NCI-H460 (cell line): ENCODE measurements around the gene BNIPL. TPM values are rescaled to one million over a fixed set of nuclear protein-coding genes. Genes with fewer than 3 reads are reported as not detected.

Experiments
- DNase-seq: peaks from one replicate; pipeline ENCODE4 v3.0.0-alpha.2; 2016; ENCODE audit warnings: low read depth; ENCODE audit errors: extremely low read depth
- polyA plus RNA-seq: library from polyadenylated mRNA; depleted of rRNA; stranded (reverse); fragments of >200 nt; gene quantifications from 2 replicates; pipeline ENCODE4 v1.2.3, GENCODE V29; 2014; cell fraction: nucleus; rRNA removed
- total RNA-seq: library from RNA; depleted of rRNA; stranded (reverse); fragments of >200 nt; shearing (Covaris generic); gene quantifications from 2 replicates; pipeline ENCODE4 v1.2.3, GENCODE V29; 2014; rRNA removed

Gene BNIPL, protein sequence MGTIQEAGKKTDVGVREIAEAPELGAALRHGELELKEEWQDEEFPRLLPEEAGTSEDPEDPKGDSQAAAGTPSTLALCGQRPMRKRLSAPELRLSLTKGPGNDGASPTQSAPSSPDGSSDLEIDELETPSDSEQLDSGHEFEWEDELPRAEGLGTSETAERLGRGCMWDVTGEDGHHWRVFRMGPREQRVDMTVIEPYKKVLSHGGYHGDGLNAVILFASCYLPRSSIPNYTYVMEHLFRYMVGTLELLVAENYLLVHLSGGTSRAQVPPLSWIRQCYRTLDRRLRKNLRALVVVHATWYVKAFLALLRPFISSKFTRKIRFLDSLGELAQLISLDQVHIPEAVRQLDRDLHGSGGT
- total RNA-seq = 0.43 and 1.3 TPM in 2 replicates
- polyA plus RNA-seq = 0.19 and 1.2 TPM in 2 replicates

DNA sequence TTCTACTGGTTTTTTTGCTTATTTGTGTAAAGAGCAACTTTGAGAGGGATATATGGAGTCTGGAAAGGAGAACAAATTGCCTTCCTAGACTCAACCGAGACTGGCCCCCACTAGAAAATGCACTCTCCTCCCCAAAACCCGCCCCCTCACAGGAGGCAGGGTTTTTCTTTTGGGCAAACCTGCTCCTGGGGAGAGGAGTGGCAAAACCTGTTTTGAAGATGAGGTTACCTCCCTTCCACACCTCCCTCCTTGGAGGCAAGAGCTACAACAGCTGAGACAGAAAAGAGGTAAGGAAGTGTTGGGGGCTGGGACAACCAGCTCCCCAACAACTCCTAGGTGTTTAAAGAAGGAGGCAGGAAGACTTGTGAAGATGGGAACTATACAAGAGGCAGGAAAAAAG is at the start of gene BNIPL:
BNIPL (plus strand) TSS at position 231 of the 400 bp plus-strand sequence; CDS start at position 371, 140 bp downstream.
- DNase-seq = no peak

GRCh38 chr1:150987924-150988323 is 48.5 kb upstream of the BNIPL start:
- no peak for DNase-seq

- no peak for DNase-seq
Observed at GRCh38 chr1:150992626-150993025, 43.8 kb upstream of the BNIPL start.

- no peak for DNase-seq
Observed at GRCh38 chr1:150994248-150994647, 42.1 kb upstream of the BNIPL start.

DNA sequence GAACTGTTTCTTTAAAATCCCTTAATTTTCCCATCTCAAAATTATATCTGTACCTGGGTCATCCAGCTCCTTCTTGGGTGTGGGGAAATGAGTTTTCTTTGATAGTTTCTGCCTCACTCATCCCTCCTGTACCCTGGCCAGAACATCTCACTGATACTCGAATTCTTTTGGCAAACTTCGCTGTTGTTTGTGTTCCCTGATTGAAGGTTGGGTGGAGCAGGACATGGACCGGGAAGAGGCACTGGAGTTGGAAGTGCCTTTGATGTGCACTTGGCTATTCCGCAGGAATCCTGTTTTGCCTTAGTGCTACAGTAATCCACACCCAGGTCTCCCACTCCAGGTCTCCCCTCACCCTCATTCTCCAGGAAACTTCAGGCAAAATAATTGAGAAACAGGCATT is 40.9 kb upstream of the BNIPL start:
- no peak for DNase-seq

DNA sequence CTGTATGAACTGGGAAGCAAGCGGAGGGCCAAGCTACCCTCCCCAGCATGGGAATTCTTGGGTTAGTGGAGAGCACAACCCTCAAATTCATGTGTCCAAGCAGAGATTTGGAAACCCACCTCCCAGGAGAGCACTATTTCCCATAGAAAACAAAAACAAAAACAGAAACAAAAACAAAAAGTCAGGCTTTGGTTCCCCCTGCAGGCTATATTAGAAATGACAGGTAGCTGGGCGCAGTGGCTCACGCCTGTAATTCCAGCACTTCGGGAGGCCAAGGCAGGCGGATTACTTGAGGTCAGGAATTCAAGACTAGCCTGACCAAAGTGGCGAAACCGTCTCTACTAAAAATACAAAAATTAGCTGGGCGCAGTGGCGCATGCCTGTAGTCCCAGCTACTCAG is 40.5 kb upstream of the BNIPL start:
- no peak for DNase-seq

DNA sequence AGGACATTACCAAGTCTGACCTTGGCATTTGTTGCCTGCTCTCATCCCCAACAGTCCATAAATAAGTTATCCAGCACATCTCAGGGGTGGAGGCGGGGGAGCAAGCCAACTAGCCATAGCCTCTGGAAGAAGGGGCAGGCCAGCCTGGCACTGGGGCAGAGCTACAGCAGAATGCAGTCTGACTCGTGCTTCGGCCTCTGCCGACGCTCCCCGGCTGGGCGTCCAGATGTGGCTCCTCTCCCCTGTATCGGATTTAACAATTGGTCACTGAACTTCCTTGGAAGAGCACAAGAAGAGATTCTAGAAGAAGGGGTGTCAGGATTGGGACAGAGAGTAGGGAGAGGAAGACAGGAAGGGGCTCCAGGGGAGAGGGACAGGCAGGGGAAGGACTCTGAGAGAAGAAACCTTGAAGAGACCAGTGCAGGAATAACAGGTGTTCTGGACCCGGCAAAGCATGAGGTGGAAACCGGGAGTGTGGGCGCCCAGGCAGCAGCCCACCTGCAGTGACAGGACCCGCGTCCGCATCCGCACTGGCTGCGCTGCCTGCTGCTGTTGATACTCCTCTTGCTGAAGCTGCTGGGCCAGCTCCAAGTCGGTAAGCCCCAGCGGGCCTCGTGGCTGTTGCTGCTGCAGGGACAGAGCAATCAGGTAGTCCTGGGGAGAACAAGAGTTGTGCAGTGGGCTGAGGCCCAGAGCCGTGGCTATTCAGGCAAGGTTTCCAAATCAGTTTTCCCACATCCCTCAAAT is 39.1 kb upstream of the BNIPL start:
- no peak for DNase-seq

DNA sequence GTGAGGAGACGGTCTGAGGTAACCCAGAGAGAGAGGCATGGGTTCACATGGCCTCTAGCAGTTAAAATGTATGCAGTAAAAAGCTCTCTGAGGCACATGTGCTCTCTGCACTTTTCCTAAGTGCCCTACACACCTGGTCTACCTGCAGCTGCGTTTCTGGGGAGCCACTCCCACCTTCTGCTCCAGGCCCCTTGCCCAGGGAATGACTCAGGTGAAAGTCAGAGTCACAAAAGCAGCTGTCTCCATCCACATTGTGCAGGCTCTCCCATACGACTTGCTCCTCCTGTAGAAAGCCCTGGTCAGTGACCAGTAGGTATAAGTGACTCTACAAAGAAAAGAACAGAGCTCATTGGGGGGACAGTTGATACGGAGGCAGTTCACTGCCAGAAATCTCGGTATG is 38.4 kb upstream of the BNIPL start:
- DNase-seq = no peak

- DNase-seq = no peak
Observed at GRCh38 chr1:150999051-150999674, 37.2 kb upstream of the BNIPL start.

DNA sequence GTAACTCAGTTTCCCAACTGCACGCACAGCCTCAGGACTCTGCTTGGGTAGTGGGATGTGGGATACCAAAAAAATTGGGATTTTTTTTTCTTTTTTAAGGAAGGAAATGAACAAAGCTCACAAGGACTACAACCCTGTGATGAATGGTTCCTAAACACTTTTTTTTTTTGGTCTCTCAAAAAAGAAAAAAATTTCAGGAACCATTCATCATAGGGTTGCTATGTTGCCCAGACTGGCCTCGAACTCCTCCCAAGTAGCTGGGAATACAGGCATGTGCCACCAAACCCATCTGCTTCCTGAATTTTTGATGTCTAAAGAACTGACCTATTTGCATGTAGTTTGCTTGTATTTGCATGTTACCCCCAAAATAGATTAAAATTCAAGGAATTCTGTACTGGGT is 36.5 kb upstream of the BNIPL start:
- DNase-seq = no peak

- no peak for DNase-seq
Observed at GRCh38 chr1:151000408-151000807, 36.0 kb upstream of the BNIPL start.

DNA sequence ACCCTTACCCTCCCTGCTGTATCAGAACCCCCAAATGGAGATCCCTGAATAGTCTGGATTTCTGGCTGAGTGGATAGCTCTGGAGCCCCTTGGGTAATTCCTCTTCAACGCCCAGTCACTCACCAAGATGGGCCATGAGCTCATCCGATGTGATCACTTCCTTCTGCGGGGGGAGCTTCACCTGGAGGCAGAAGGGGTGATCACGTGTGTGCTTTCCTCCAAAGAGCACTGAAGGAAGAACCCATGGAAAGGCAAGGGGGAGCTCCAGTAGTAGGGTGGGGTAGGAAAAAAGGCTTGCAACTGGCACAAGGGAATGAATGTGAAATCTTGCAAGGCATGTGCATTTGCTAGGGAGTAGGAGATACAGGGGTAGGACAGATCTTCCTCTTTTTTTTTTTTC is 34.8 kb upstream of the BNIPL start:
- DNase-seq = no peak

DNA sequence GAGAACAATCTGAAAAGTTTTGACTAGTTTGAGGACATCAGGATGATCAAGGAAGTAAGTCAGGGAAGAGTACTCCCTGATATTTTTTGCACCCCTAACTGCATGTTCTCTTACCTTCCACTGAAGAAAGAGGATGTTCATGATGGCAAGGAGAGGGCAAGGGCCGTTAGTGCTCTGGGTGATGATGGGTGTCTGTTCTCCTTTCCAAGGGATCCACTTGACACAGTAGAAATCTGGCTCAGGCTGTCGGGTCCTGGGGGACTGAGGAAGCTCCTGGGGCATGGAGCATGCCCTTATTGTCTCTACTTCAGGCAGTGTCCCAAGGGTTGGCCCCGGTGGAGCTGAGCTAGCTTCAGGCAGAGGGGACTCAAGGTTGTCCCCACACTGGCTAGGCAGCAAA is 34.3 kb upstream of the BNIPL start:
- DNase-seq = no peak

DNA sequence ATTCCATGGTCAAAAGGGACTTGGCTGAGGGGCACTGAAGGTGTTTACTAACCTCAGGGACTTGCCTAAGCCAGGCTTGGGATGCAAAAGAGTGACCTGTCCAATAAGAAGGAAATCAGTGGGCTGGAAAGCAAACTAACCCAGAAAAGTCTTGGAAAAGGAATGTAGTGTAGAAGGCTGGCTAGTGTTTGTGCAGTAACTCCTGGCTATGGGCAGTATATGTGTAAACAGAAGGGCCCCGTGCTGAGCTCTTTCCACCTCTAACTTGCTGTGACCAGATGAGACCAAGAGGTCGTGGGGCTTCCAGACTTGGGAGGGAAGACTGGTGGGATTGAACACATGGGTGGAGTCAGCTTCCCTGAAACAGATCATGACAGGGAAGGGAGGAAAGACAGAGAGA is 33.8 kb upstream of the BNIPL start:
- DNase-seq = no peak

GRCh38 chr1:151003180-151003579 is 33.2 kb upstream of the BNIPL start:
- DNase-seq = no peak

GRCh38 chr1:151005729-151006319 is 30.6 kb upstream of the BNIPL start:
- no peak for DNase-seq

GRCh38 chr1:151006327-151007052 is 29.9 kb upstream of the BNIPL start, which contains the start of gene MINDY1:
MINDY1 (minus strand) TSS chr1:151006902; CDS start chr1:151002617, 4,285 bp downstream.
- DNase-seq = peak; percentile 88

- no peak for DNase-seq
Observed at GRCh38 chr1:151007853-151008243, 28.5 kb upstream of the BNIPL start.

DNA sequence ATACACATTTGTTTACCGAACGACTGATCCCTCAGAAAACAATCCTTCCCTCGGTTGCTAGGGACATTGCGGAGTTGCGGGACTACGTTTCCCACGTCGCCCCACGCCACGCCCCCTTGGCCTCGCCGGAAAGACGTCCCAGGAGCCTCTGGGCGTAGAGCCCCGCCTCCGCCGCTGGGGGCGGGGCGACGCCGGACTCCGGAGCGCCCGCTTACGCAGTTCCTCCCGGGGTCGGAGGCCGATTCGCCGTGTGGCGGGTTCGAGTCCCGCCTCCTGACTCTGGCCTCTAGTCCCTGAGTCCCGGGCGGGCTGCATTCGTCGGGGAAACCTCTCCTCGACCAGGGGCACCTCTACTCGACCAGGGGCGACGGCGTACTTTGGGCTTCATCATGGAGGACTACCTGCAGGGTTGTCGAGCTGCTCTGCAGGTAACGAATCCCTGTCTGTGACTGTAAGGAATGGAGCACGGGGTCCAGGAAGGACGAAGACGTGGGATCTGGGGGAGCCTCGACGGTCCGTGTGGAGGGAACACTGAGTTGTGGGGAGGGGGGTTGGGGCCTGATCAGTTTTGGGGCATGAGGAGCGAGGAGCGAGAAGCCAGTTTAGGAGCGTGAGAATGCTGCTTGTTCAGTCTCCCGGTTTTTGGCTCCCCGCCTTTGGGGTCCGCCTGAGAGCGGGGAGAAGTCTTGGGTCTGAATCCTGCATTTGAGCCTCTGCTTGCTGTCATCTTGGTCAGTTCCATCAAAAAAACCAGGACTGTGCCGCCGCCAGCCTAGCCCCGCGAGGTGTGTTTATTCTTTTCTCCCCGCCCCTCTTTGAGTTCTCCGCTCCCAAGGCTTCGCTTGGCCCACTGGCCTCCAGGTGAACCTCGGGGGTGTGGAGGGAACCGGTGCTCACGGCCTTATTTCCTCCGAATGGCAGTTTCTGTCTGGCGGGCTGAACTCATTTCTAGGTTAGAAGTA is 27.9 kb upstream of the BNIPL start, which contains the start of gene PRUNE1:
PRUNE1 (plus strand) TSS at position 206 of the 962 bp plus-strand sequence; CDS start at position 390, 184 bp downstream.
- peak; percentile 98 for DNase-seq
